HG03103 (cell line): ENCODE results near the gene FAF1.

Experiments
- ATAC-seq: cut with Tn5 transposase; IDR thresholded peaks from one replicate; pipeline ENCODE4 v1.9.1; 2021; ENCODE audit warnings: low read depth; ENCODE audit not compliant: unreplicated experiment

FAF1 gene

DNA sequence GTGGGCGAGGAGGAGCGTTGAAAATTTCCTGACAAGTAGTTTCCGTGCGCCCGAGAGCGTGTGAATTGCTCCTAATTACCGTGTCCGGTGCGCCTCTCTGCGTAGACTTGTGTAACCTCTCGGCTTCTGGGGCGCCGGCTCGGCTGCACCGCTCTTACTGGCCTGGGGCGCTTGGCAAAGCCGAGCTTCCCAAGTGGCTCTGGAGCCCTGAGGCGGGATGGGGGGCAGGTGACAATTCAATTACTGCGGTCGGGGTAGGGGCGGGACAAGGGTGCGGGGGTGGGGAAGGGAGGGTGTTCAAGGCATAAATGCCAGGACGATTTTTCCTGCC, 536.4 kb downstream of the FAF1 start:
- ATAC-seq = no peak

- no peak for ATAC-seq
Observed at GRCh38 chr1:50422946-50423669, 537.0 kb downstream of the FAF1 start, which contains the start of gene DMRTA2. Gene DMRTA2 (minus strand): TSS chr1:50423443. CDS start chr1:50421536, 1,907 bp downstream.

DNA sequence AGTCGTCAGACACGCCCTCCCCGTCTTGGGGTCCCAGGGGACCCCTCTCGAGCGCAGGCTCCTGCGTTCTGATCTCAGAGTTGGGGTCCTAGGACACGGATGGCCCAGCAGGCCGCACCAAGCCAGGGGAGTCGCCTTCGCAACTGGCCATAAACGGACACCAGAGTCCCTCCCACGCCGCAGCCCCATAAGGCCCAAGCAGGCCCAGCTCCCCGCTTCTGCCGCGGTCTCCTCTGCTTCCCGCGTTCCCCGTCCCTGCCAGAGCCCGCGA, 537.5 kb downstream of the FAF1 start:
- no peak for ATAC-seq

DNA sequence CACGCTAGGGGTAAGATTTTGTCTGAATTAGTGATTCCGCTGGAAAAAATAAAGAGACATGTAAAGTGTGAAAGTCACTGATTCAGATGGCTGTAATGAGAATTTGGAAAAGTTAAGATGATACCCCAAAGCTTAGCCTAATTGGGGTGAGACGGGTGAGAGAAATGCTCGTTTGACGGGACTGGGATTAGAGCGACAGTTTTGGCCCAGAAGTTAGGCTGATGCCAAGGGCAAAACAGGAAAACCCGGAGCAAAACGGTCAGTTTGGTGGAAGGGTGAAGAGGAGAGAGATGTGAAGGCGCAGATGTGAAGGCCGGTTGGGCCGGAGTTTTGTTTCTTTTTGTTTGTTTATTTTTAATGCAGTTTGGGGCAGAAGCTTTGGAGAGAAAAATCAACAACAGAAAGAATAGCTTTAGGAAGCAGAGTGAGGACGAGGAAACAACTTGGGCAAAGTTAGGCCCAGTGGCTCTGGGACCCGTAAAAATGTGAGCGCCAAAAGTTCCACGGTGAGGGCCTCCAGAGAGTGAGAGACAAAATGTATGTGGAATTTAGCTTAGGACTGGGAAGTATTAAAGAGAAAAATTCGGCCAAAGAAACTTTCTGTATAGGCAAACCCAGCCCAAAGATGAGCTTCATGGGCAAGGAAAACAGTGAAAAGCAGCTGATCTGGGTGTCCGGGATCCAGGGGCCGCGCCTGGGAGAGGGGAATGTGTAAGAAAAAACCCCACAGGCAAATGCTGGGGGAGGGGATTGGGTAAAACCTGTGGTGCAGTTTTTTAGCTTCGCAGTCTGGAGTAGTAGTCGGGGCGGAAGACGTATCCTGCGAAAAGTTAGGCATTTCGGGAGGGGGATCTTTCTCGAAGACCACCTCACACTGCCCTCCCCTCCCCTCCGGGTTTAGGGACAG, 538.0 kb downstream of the FAF1 start:
- ATAC-seq = no peak

DNA sequence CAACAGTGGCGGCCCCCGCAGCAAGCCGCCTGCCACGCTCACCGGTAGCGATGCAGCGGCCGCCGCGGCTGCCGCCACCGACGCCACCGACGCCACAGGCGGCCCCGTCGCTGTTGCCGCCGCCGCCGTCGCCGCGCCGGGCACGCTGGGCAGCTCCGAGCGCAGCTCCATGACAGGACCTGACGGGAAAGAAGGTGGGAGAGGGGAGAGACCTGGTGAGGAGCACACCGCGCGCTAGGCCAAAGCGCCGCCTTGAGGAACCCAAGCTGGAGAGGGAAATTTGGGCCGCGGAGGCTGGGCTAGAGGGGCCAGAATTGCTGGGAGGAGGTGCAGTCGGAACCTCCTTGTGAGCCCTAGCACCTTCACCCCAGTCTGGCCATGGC, 538.7 kb downstream of the FAF1 start:
- no peak for ATAC-seq

DNA sequence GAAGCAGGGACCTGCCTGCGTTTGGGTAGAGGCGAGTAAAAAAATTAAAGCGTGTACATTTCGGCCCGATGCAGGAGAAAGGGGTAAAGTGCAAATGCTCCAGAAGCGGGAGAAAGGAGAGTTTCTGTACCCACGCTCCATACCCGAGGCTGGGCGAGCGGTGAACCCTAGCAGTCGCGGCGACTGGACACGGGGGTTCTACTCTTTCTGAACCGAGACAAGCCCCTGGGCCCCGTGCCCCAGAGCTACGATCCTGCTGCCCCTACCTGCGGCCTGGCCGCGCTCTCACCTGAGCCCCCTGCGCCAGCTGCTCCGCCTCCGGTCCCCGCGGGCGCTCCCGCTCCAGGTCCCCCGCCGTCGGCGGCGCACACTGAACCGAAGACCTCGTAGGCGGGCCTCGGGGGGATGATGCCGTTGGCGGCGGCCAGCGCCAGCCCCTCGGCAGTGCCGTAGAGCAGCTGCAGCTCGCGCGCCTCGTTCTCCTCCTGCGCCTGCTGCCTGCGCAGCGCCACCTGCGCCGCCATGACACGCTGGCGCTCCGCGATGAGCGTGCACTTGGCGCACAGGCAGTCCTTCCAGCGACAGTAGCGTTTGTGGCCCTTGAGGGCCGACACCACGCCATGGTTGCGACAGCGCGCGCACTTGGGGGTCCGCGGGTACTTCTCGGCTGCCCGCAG, 539.2 kb downstream of the FAF1 start:
- ATAC-seq = no peak

GRCh38 chr1:50419907-50420677, 540.0 kb downstream of the FAF1 start:
- ATAC-seq = no peak

- no peak for ATAC-seq
Observed at GRCh38 chr1:50419192-50419906, 540.7 kb downstream of the FAF1 start.

DNA sequence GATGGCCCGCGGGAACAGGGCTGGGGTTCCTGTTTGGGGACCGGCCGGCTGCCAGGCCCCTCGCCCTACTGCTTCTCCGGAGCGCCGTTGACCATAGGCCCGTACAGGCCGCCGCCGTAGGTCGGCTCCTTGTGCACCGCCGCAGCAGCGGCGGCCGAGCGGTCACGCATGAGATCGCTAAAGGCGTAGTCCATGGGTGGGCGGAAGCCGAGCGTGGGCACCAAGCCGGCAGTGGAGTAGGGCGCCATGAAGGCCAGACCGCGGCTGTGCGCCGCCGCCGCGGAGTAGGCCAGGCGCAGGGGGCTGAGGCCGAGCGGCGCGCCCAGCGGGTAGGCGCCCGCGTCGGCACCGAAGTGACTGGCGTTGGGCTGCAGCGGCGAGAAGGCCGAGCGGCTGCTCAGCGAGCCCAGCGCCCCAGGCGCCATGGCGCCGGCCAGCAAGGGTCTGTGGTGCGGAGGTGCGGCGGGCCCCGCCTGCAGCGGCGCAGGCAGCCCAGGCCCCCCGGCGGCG, 541.4 kb downstream of the FAF1 start:
- ATAC-seq = no peak

DNA sequence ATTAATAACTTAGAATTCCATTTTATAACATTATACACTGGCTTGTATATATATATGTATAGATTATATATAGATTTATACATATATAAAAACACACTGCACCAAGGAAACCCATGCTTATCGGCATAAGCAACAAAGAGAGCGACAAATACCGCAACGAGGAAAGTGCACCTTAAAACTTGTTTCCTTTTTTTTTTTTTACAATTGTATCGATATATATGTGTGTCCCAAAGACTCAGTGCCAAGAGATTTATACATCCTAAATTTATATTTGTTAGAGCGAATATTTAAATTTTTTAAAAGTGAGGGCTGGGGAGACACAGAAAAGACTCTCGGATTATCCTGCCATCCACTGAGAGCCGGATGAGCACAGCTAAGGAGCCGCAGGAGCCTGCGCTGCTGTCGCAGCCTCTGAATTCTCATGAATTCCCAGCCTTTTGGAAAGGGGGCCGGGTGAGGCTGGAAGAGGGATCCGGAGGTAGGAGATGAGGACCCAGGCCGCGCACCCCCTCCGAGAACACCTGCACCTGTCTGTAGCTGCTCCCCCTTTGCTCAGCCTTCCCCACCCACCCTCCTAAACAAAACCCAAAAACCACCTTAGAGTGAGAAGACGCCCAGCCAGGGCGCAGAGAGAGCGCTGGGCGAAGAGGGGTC, 542.0 kb downstream of the FAF1 start:
- no peak for ATAC-seq

- ATAC-seq = no peak
Observed at GRCh38 chr1:50417507-50417906, 542.6 kb downstream of the FAF1 start.

- ATAC-seq = no peak
Observed at GRCh38 chr1:50416553-50417453, 543.3 kb downstream of the FAF1 start.

- no peak for ATAC-seq
Observed at GRCh38 chr1:50416150-50416527, 543.9 kb downstream of the FAF1 start.

DNA sequence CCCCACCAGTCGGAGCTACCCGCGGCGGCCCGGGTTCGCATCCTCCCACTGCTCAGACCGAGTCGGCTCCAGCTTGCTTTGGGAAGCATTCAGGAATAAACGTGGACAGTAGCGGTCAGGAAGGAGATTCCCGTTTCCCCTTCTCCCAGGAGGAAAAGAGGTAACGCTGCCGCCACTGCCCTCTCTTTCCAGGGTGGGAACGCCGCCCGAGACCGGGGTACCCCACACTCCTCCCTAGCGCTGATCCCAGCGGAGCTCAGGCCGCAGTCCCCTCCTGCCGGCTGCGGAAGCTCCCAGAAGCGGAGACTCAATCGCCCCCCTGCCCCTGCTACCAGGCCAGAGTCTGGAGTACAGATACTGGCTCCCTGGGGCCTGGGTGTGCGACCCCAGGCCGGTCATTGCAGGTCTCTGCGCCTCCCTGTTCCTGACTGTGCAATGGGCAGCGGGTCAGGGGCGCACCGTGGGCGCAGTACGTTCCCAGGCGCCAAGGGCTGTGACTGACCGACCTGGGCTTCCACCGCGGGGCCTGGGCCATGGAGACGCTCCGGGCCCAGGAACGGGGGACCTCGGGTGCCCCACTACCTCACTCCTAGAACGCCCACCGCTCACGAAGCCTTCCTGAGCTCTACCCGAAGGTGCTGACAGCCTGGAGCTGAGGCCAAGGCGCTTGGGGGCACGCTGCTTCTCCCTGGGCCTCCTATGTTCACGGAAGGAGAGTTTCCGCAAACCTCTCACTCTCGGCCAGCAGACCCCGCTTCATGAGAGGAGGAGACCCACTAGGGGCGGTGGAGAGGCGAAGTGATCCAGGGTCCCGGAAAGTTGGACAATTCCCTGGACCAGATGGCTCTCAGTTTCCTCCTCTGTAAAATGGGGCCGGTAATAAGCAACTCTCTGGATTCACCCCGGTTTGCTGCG, 544.6 kb downstream of the FAF1 start:
- ATAC-seq = no peak

- no peak for ATAC-seq
Observed at GRCh38 chr1:50414853-50415234, 545.2 kb downstream of the FAF1 start.

DNA sequence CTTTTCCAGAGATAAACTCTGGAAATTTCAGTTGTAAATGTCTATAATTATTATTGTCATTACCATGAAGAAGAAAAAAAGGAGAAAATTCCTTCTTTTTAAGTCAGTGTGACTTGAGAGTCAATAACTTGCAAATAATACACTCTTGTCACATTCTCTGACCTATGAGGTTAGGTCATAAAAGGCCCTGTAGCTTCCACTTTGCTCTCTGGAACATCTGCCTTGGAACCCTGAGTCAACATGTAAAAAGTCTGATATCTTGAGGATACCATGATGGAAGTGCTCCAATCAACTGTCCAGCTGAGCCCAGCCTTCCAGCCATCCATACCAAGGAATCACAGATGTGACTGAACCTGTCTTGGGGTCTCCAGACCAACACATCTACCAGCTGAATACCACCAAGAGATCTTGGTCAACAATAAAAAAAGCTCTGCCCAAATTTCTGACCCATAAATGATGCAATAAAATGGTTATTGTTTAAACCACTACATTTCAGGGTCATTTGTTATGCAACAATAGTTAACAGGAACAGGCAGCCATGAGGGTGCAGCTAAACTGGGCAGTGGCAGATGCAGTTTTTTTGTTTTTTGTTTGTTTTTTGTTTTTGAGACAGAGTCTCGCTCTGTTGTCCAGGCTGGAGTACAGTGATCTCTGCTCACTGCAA, 547.1 kb downstream of the FAF1 start:
- no peak for ATAC-seq

GRCh38 chr1:50405814-50406213, 554.3 kb downstream of the FAF1 start:
- ATAC-seq = no peak
